A673 (cell line): ENCODE measurements around the gene VSIG2.

Experiments used
- CTCF ChIP-seq: fragments of 300-800, 200-600 bp; sonication (generic); conservative IDR thresholded peaks from 2 replicates; pipeline ENCODE4 v1.5.1; 2017; ENCODE audit warnings: low read depth, mild to moderate bottlenecking, antibody characterized with exemption, low read length, moderate library complexity, mixed read lengths
- EZH2 ChIP-seq: fragments of 200-600 bp; sonication (generic); IDR thresholded peaks from 2 replicates; pipeline ENCODE4 v1.6.1; 2017; ENCODE audit warnings: borderline replicate concordance, low read depth, mild to moderate bottlenecking, mixed read lengths, antibody characterized with exemption, low read length; ENCODE audit not compliant: poor library complexity, severe bottlenecking

GRCh38 chr11:124727474-124727873, 24.6 kb downstream of the VSIG2 start:
- TF ChIP-seq CTCF (no peak), EZH2 (no peak)
